Measurements from ENCODE around the gene EPB41L1.

The EPB41L1 gene

GRCh38 chr20:36246401-36246800 is 91.9 kb downstream of the EPB41L1 start:
- H3K27ac ChIP-seq: no peak overlapping the region
- ChIA-PET POLR2A (ENCODE audit: low non-redundant PET) (no interaction called here), CTCF (interaction anchor here (0.5 to 0.7 kb wide), 4 partner anchors 25 to 1611 kb away, joined by 3 to 5 read pairs (median 3); no protein-coding TSS in a partner anchor)
- DNase-seq (ENCODE audit: low spot score): no peak
- no peak for TF ChIP-seq CTCF (conservative IDR thresholded peaks at IDR 0.05; ENCODE audit: low read depth)

GRCh38 chr20:36248836-36249235 is 94.3 kb downstream of the EPB41L1 start:
- ChIA-PET POLR2A (ENCODE audit: low non-redundant PET) (no interaction called here), CTCF (interaction anchor here (0.7 to 1.2 kb wide), 2 partner anchors 46 to 759 kb away, joined by 4 to 5 read pairs; no protein-coding TSS in a partner anchor)
- H3K27ac ChIP-seq: no peak overlapping the region
- no peak for TF ChIP-seq CTCF (conservative IDR thresholded peaks at IDR 0.05; ENCODE audit: low read depth)
- DNase-seq (ENCODE audit: low spot score): no peak

- TF ChIP-seq CTCF (conservative IDR thresholded peaks at IDR 0.05; ENCODE audit: low read depth): no peak
- ChIA-PET POLR2A (ENCODE audit: low non-redundant PET) (no interaction called here), CTCF (interaction anchor here (0.7 to 1.2 kb wide), 2 partner anchors 47 to 759 kb away, joined by 4 to 5 read pairs; no protein-coding TSS in a partner anchor)
- H3K27ac ChIP-seq: no peak overlapping the region
- no peak for DNase-seq (ENCODE audit: low spot score)
Measured at GRCh38 chr20:36249450-36249849, 94.9 kb downstream of the EPB41L1 start.

GRCh38 chr20:36251426-36251825 is 96.9 kb downstream of the EPB41L1 start:
- no peak for TF ChIP-seq CTCF (conservative IDR thresholded peaks at IDR 0.05; ENCODE audit: low read depth)
- DNase-seq (ENCODE audit: low spot score): peak; percentile 51
- POLR2A ChIA-PET (ENCODE audit: low non-redundant PET): no interaction called here
- H3K27ac ChIP-seq: peak overlapping the region; percentile 42
- CTCF ChIA-PET: interaction anchor here (0.6 kb wide), 1 partner anchor 190 kb away, joined by 4 read pairs; no protein-coding TSS in a partner anchor

- ChIA-PET POLR2A (ENCODE audit: low non-redundant PET) (interaction anchor here (0.6 kb wide), 1 partner anchor 8 kb away, joined by 7 read pairs; no protein-coding TSS in a partner anchor), CTCF (interaction anchor here (0.7 to 1.7 kb wide), 3 partner anchors 11 to 187 kb away, joined by 3 to 7 read pairs (median 5); no protein-coding TSS in a partner anchor)
- DNase-seq (ENCODE audit: low spot score): no peak
- peak overlapping the region; percentile 42 for H3K27ac ChIP-seq
- TF ChIP-seq CTCF (conservative IDR thresholded peaks at IDR 0.05; ENCODE audit: low read depth): no peak
Measured at GRCh38 chr20:36252511-36252910, 98.0 kb downstream of the EPB41L1 start.

GRCh38 chr20:36253036-36253435 is 98.5 kb downstream of the EPB41L1 start:
- TF ChIP-seq CTCF (conservative IDR thresholded peaks at IDR 0.05; ENCODE audit: low read depth): no peak
- ChIA-PET CTCF (interaction anchor here (0.7 to 1.7 kb wide), 3 partner anchors 10 to 187 kb away, joined by 3 to 7 read pairs (median 5); no protein-coding TSS in a partner anchor), POLR2A (ENCODE audit: low non-redundant PET) (no interaction called here)
- DNase-seq (ENCODE audit: low spot score): no peak
- peak overlapping the region; percentile 42 for H3K27ac ChIP-seq

All from RWPE1 (cell line).